22Rv1 (cell line): ENCODE measurements around the gene KIF27.

Source experiments
- ZFX ChIP-seq: fragments of 450-650 bp; IDR thresholded peaks from 2 replicates; pipeline ENCODE4 v1.6.1; 2017; ENCODE audit warnings: antibody characterized with exemption, borderline replicate concordance
- TF ChIP-seq, protein P1 (sequence below): fragments of 450-650 bp; IDR thresholded peaks from 2 replicates; pipeline ENCODE4 v1.5.1; 2017; ENCODE audit warnings: mild to moderate bottlenecking

DNA sequence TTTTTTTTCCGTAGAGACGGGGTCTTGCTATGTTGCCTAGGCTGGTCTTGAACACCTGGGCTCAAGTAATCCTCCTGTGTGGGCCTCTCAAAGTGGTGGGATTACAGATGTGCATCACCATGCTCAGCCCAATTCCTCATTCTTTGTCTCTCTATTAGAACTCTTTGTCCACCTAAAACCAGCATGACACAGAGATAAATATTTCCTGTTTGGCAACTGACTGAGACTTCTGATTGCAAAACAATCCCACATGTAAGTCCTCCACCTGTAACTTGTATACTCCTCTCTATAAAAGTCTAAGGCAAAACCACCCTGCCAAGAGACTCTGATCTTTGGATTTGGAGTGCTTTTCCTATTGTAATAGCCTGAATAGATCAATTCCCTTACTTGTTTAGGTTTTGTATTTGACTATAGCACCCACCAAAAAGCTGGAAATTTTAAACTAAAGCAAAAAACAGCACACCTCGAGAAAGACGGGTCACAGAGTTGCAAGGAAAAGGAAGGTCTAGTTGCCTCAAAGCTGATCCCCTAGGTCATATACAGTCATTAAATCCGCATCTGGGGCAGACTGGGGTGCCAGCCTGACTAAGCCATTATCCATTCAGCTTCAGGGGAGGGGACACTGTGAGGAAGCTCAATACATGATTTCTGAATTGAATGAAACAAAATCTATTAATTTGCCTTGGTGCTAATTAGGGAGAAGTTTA, 13.5 kb upstream of the KIF27 start:
- no peak for TF ChIP-seq ZFX
- TF ChIP-seq, protein P1, sequence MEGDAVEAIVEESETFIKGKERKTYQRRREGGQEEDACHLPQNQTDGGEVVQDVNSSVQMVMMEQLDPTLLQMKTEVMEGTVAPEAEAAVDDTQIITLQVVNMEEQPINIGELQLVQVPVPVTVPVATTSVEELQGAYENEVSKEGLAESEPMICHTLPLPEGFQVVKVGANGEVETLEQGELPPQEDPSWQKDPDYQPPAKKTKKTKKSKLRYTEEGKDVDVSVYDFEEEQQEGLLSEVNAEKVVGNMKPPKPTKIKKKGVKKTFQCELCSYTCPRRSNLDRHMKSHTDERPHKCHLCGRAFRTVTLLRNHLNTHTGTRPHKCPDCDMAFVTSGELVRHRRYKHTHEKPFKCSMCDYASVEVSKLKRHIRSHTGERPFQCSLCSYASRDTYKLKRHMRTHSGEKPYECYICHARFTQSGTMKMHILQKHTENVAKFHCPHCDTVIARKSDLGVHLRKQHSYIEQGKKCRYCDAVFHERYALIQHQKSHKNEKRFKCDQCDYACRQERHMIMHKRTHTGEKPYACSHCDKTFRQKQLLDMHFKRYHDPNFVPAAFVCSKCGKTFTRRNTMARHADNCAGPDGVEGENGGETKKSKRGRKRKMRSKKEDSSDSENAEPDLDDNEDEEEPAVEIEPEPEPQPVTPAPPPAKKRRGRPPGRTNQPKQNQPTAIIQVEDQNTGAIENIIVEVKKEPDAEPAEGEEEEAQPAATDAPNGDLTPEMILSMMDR: no peak
